Activated naive CD4-positive, alpha-beta T cell treated with anti-CD3 and anti-CD28 coated beads, Interleukin-2, amount 50 U/mL, for 72 hours (primary cell): ENCODE measurements around the gene TRIM59. TPM values are rescaled to one million over a fixed set of nuclear protein-coding genes. Genes with fewer than 3 reads are reported as not detected.
"Not testable (repeated sequence)": the region's sequence is repeated elsewhere in the genome, so short reads cannot be mapped to it uniquely, and the experiment has no call there.

Experiments used
- ATAC-seq, 2 donors: fragments of 150-1000 bp; cut with Tn5 transposase; 2 replicates each; pipeline ENCODE4 v1.10.0; 2021; ENCODE audit warnings: mild to moderate bottlenecking in 2 of 2, moderate library complexity in 2 of 2
- DNase-seq, 2 donors: peaks; one replicate each; pipeline ENCODE4 v3.0.0; 2021 to 2022; ENCODE audit warnings: low spot score in 2 of 2
- H3K27ac Mint-ChIP-seq, 2 donors: one replicate each; pipeline ENCODE4 v1.8.0; 2022; ENCODE audit warnings: mild to moderate bottlenecking in 2 of 2, mixed read lengths in 2 of 2
- H3K36me3 Mint-ChIP-seq, 2 donors: one replicate each; pipeline ENCODE4 v1.8.0; 2022; ENCODE audit warnings: mixed read lengths in 2 of 2
- H3K9me3 Mint-ChIP-seq, 2 donors: one replicate each; pipeline ENCODE4 v1.8.0; 2022; ENCODE audit warnings: mixed read lengths in 2 of 2
- total RNA-seq, 2 donors: library from RNA; stranded (reverse); gene quantifications; one replicate each; pipeline ENCODE4 v1.2.3, GENCODE V29; 2022

Gene TRIM59
- total RNA-seq, 2 donors from 2014 or later: 28.7 to 31.1 TPM

GRCh38 chr3:160470181-160470580 is 20.6 kb upstream of the TRIM59 start:
- Mint-ChIP-seq H3K27ac (no peak overlapping the region), H3K9me3 (peaks cover 13 to 14% of the 10 kb centered on the region in 2 donors), H3K36me3 (peaks cover 12 to 20% of the 10 kb centered on the region in 2 donors)
- ATAC-seq: no peak
- DNase-seq: no peak

GRCh38 chr3:160464971-160465370 is 15.4 kb upstream of the TRIM59 start:
- no peak for DNase-seq
- ATAC-seq: no peak
- Mint-ChIP-seq H3K27ac (no peak overlapping the region), H3K9me3 (peaks cover 10 to 12% of the 10 kb centered on the region in 2 donors), H3K36me3 (peaks cover 7% of the 10 kb centered on the region in 2 donors)

DNA sequence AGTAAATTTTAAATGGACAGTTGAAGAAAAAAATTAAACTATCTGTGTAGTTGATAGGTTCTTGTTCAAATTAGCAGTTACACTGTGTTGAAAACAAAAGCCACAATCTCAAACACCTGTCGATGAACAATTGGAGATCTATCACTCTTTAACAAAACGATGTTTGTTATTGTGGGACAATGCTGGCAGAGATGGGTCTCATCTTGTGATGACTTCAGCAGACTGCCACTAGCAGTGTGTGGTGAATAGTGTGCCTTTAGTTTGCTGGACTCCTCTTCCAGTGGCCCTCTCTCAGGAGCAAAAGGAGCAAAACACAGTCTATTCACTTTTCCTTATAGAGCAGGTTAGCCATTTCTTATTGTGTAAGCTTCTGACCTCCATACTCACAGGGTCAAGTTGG is 14.7 kb upstream of the TRIM59 start:
- Mint-ChIP-seq H3K27ac (no peak overlapping the region), H3K36me3 (peaks cover under 1% of the 10 kb centered on the region in 2 donors), H3K9me3 (peaks cover 4 to 6% of the 10 kb centered on the region in 2 donors)
- ATAC-seq (no peak), DNase-seq (no peak)

- Mint-ChIP-seq H3K36me3 (no peaks in the 10 kb centered on the region), H3K9me3 (no peaks in the 10 kb centered on the region), H3K27ac (no peak overlapping the region)
- no peak for DNase-seq
- no peak for ATAC-seq
Observed at GRCh38 chr3:160460033-160460432, 10.4 kb upstream of the TRIM59 start.

DNA sequence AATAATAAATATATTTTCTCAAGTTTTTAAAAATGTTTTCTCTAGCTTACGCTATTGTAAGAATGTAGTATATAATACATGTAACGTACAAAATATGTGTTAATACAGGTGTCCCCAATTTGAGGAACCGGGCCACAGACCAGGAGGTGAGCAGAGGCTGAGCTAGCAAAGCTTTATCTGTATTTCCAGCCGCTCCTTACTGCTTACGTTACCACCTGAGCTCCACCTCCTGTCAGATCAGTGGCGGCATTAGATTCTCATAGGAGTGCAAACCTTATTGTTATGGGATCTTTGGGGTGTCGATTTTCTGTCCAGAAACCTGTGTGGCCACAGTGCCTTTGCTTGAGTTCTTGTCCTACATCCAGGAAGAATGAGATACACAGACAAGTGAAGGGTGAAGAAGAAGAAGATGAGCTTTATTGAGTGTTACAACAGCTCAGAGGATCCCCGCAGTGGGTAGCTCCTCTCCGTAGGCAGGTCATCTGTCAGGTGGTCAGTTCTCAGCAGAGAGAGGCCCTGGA is 9.9 kb upstream of the TRIM59 start:
- Mint-ChIP-seq H3K9me3 (no peaks in the 10 kb centered on the region), H3K27ac (no peak overlapping the region), H3K36me3 (no peaks in the 10 kb centered on the region)
- DNase-seq: no peak
- no peak for ATAC-seq

DNA sequence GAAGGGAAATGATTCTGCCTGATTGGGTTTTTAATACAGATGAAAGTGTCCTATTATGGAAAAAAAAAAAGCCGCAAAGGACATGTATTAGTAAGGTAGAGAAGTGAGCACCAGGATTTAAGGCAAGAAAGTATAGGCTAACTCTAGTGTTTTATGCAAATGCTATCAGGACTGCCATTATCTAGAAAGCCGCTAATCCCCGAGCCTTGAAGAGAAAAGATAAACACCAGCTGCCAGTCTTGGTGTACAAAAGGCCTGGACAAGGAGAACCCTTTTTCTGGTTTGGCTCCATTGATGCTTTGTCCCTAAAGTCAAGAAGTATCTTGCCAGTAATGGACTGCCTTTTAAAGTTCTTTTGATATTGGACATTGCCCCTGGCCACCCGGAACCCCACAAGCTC is 8.6 kb upstream of the TRIM59 start:
- Mint-ChIP-seq H3K9me3 (no peaks in the 10 kb centered on the region), H3K36me3 (no peaks in the 10 kb centered on the region), H3K27ac (no peak overlapping the region)
- ATAC-seq (no peak), DNase-seq (no peak)

DNA sequence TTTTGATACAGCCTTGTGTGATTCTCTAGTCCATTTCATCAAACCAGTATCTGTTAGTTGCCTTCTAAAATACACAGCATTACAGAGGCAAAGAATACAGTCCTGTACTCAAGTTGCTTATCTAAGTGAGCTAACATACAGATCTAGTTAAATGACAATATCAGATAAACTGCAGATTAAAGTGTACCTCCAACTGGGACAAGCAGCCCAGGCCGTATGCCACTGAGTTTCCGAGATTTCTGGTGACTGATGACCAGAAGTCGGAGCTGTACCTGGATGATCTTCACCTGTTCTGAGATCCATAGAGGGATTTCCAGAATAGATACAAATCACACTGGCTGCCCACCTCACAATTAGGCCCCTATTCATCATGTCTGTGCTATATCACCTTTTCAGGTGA is 6.3 kb upstream of the TRIM59 start:
- DNase-seq: no peak
- H3K36me3 Mint-ChIP-seq: no peaks in the 10 kb centered on the region
- no peak overlapping the region for H3K27ac Mint-ChIP-seq
- H3K9me3 Mint-ChIP-seq: no peaks in the 10 kb centered on the region
- ATAC-seq: no peak

DNA sequence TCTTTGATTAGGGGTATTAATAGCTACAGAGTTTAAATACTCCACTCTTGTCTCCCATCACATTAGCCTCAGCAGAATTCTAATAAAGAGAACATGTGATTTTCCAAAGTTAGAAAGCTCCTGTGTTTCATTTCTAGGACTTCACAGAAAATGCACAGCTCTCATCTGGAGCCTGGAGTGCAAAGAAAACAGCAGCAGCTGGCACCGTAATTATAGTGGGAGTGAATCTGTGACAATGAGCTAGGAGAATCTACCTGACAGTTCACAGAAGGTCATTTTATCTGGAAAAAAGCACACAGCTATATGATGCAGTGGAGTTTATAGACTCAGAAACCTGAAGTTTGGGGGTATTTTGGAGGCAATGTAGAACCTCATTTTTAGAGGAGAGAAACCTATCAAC is 5.4 kb upstream of the TRIM59 start:
- DNase-seq (no peak), ATAC-seq (no peak)
- no peak overlapping the region for H3K27ac Mint-ChIP-seq
- H3K36me3 Mint-ChIP-seq: peaks cover 8% of the 10 kb centered on the region in 2 donors
- H3K9me3 Mint-ChIP-seq: peaks cover 0 to 4% of the 10 kb centered on the region in 2 donors

DNA sequence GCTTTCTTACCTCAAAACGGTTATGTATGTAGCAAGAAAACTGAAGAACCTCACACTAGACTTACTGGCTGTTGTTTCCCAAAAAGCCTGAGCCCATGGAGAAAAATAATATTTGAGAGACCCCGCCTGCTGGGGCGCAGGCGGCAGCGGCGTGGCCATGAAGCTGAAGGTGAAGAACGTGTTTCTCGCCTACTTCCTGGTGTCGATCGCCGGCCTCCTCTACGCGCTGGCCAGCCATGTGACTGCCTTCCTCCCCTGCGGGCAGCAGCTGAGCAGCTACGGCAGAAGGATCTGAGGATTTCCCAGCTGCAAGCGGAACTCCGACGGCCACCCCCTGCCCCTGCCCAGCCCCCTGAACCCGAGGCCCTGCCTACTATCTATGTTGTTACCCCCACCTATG is 2.7 kb upstream of the TRIM59 start:
- not testable (repeated sequence) for H3K9me3 Mint-ChIP-seq, H3K27ac Mint-ChIP-seq, ATAC-seq, DNase-seq
- peaks cover 20 to 29% of the 10 kb centered on the region in 2 donors for H3K36me3 Mint-ChIP-seq

DNA sequence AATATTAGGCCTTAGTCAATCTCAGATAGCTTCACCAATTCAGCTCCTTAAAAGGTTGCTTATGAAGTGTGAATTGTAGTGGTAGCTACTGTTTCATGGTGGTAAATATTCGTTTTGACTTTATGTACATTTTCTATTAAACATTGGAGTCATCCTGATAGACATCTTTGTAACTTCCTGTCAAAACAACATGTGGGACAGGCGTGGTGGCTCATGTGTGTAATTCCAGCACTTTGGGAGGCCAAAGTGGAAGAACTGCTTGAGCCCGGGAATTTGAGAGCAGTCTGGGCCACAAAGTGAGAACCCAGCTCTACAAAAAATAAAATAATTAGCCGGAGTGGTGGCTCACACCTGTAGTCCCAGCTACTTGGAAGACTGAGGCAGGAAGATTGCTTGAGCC is 2.0 kb upstream of the TRIM59 start:
- ATAC-seq (no peak), DNase-seq (no peak)
- peaks cover 20 to 36% of the 10 kb centered on the region in 2 donors for H3K36me3 Mint-ChIP-seq
- H3K9me3 Mint-ChIP-seq: peaks cover 0 to 4% of the 10 kb centered on the region in 2 donors
- no peak overlapping the region for H3K27ac Mint-ChIP-seq

DNA sequence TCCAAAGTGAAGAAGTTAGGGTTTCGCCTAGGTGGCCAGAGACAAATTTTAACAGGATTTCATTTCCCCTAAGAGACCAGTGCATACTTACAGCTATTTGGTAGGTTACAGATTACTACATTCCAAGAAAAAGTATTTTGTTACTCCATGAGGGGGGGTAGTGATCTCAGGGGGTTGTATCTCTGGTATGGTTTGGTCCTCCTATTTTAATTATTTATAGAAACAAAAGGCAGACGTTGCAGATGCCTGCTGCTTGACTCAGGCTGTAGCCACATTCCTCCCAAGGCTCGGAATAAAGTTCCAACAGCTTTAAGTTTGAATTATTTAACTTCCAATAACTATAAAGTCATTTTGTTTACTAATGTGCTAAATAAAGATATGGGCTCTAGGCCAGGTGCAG is 1.3 kb upstream of the TRIM59 start:
- H3K9me3 Mint-ChIP-seq: peaks cover 0 to 4% of the 10 kb centered on the region in 2 donors
- peak overlapping the region in 1 of 2 donors; percentile 97 for H3K27ac Mint-ChIP-seq
- peaks cover 20 to 42% of the 10 kb centered on the region in 2 donors for H3K36me3 Mint-ChIP-seq

DNA sequence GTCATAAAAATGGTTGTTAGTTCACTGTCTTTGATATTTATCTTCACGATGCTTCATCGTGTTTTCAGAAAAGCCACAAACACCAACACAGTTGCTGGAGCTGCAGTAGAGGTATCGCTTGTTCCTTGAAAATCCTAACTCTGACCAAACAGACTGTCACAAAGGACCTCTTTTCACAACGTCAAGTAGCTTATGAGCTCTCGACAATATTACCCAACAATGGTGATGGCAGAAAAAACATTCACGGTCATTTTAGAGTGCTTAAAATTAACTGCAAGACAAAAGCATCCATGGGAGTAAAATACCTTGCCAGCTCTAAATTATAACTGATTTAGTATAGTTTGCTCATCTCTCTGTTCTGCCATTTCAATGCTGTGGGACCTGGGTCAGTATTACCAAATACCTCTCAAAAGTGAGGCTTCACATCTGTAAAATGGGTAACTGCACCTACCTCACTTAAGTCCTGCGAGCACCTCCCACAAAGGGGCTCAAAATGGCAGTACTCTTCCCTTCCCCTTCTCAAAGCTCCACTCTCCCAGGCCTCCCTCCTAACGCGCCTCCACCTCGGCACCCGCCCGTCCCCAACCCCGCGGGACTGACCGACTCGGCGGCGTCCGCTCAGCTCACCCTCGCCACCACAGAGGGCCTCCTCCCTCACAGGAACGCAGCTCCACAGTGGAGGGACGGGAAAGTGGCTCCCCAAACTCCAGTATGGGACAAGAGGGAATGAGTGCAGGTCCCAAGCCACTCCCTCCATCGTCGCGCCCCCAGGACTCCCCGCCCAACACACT is 546 bp downstream of the TRIM59 start:
- ATAC-seq (peak in 1 of 2 donors; percentile 37), DNase-seq (no peak)
- peaks cover 26 to 54% of the 10 kb centered on the region in 2 donors for H3K36me3 Mint-ChIP-seq
- peaks cover 0 to 4% of the 10 kb centered on the region in 2 donors for H3K9me3 Mint-ChIP-seq
- H3K27ac Mint-ChIP-seq: peak overlapping the region; percentile 97 to 98

More for the DNA sequence above, 1.3 kb upstream of the TRIM59 start:
- DNase-seq (no peak), ATAC-seq (no peak)

DNA sequence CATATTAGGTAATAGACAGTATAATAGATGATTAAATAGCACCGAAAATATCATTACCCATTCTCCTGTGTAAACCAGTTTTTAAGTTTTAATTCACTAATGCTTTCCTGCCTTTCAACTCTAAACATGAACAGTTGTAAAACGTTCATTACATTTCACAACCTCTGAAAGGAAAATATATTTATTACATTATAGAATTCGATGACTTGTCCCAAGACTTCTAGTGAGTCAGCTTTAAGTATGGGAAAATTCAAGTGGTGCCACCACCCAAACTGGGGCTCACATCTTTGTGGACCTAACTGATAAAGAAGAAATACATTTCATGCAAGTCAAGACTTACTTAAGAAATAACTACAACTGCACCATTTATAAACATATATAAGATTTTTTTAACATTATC is 2.0 kb downstream of the TRIM59 start:
- no peak overlapping the region for H3K27ac Mint-ChIP-seq
- DNase-seq: no peak
- H3K9me3 Mint-ChIP-seq: peaks cover 0 to 4% of the 10 kb centered on the region in 2 donors
- peaks cover 26 to 66% of the 10 kb centered on the region in 2 donors for H3K36me3 Mint-ChIP-seq
- no peak for ATAC-seq

GRCh38 chr3:160446522-160447056 is 3.0 kb downstream of the TRIM59 start:
- no peak for ATAC-seq
- Mint-ChIP-seq H3K36me3 (peaks cover 32 to 66% of the 10 kb centered on the region in 2 donors), H3K27ac (no peak overlapping the region), H3K9me3 (peaks cover 0 to 4% of the 10 kb centered on the region in 2 donors)
- no peak for DNase-seq

GRCh38 chr3:160445854-160446253 is 3.7 kb downstream of the TRIM59 start:
- Mint-ChIP-seq H3K27ac (no peak overlapping the region), H3K36me3 (peaks cover 32 to 70% of the 10 kb centered on the region in 2 donors), H3K9me3 (peaks cover 0 to 4% of the 10 kb centered on the region in 2 donors)
- DNase-seq: no peak
- ATAC-seq: no peak

- ATAC-seq: no peak
- peaks cover 25 to 70% of the 10 kb centered on the region in 2 donors for H3K36me3 Mint-ChIP-seq
- H3K9me3 Mint-ChIP-seq: no peaks in the 10 kb centered on the region
- no peak overlapping the region for H3K27ac Mint-ChIP-seq
- DNase-seq: no peak
Observed at GRCh38 chr3:160444411-160444810, 5.2 kb downstream of the TRIM59 start.

GRCh38 chr3:160440687-160441086 is 8.9 kb downstream of the TRIM59 start:
- H3K9me3 Mint-ChIP-seq: no peaks in the 10 kb centered on the region
- no peak overlapping the region for H3K27ac Mint-ChIP-seq
- DNase-seq (no peak), ATAC-seq (no peak)
- H3K36me3 Mint-ChIP-seq: peaks cover 25 to 60% of the 10 kb centered on the region in 2 donors

GRCh38 chr3:160437083-160437455 is 12.5 kb downstream of the TRIM59 start:
- no peak overlapping the region for H3K27ac Mint-ChIP-seq
- peaks cover 17 to 57% of the 10 kb centered on the region in 2 donors for H3K36me3 Mint-ChIP-seq
- peak; percentile 37 to 45 for ATAC-seq
- no peak for DNase-seq
- H3K9me3 Mint-ChIP-seq: no peaks in the 10 kb centered on the region
